ENCODE measurements around the gene PHF2. TPM values are rescaled to one million over a fixed set of nuclear protein-coding genes. Genes with fewer than 3 reads are reported as not detected.
A peak's percentile ranks its signal among the peaks of the same experiment; 100 is the strongest.

The PHF2 gene
- total RNA-seq, 1 donor from 2014 or later: 36.5 TPM

DNA sequence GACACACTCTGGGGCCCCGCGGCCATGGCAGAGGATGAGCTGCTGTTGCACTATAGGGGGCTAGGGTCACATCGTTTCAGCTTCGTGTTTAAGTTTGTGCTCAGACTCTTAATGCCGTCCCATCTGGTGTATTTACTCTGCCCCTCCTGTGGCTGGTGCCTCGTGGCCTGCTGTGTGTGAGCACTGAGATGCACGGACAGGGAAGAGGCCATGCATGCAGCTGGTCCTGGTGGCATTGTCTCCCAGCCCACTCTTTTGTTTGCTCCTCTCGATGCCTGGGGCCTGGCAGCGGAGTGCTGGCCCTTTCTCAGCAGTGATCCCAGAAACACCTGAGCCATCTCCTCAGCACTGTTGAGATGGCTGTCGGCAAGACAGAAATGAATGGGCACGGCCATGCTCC, 30.0 kb upstream of the PHF2 start:
- no peak for DNase-seq (ENCODE audit: low spot score, unreplicated experiment)
- H3K4me1 Mint-ChIP-seq (ENCODE audit: low read depth): peaks cover 7% of the 10 kb centered on the region
- H3K27me3 Mint-ChIP-seq: no peaks in the 10 kb centered on the region
- no peak overlapping the region for H3K4me3 Mint-ChIP-seq (ENCODE audit: low read depth)
- peaks cover 14% of the 10 kb centered on the region for H3K36me3 Mint-ChIP-seq (ENCODE audit: insufficient read depth)
- peak overlapping the region; percentile 41 for H3K27ac Mint-ChIP-seq
- TF ChIP-seq, protein P1, sequence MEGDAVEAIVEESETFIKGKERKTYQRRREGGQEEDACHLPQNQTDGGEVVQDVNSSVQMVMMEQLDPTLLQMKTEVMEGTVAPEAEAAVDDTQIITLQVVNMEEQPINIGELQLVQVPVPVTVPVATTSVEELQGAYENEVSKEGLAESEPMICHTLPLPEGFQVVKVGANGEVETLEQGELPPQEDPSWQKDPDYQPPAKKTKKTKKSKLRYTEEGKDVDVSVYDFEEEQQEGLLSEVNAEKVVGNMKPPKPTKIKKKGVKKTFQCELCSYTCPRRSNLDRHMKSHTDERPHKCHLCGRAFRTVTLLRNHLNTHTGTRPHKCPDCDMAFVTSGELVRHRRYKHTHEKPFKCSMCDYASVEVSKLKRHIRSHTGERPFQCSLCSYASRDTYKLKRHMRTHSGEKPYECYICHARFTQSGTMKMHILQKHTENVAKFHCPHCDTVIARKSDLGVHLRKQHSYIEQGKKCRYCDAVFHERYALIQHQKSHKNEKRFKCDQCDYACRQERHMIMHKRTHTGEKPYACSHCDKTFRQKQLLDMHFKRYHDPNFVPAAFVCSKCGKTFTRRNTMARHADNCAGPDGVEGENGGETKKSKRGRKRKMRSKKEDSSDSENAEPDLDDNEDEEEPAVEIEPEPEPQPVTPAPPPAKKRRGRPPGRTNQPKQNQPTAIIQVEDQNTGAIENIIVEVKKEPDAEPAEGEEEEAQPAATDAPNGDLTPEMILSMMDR (IDR thresholded peaks at IDR 0.05; ENCODE audit: unreplicated experiment): no peak
- H3K9me3 Mint-ChIP-seq (ENCODE audit: low read depth): no peaks in the 10 kb centered on the region

DNA sequence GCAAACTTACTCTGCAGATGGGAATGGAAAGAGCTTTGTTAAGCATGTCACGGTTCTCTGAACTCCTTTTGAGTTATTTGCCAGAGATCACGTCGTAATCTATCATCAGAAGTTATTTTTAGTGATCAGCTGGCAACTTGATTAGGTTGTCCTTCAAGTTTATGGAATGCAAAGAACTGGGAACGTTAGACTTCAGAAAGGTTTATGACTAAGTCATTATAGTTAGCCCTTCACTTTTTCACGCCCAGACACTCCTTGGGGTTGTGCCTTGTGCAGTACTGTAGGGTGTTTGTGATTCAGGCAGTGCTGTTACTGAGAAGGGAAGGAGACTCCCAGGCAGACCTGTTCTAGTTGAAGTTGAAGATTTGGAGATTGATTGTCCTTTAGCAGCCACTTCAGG, 26.8 kb upstream of the PHF2 start:
- TF ChIP-seq, protein P1 (IDR thresholded peaks at IDR 0.05; ENCODE audit: unreplicated experiment): no peak
- H3K27ac Mint-ChIP-seq: no peak overlapping the region
- H3K9me3 Mint-ChIP-seq (ENCODE audit: low read depth): no peaks in the 10 kb centered on the region
- H3K4me3 Mint-ChIP-seq (ENCODE audit: low read depth): no peak overlapping the region
- peaks cover 18% of the 10 kb centered on the region for H3K36me3 Mint-ChIP-seq (ENCODE audit: insufficient read depth)
- H3K27me3 Mint-ChIP-seq: no peaks in the 10 kb centered on the region
- H3K4me1 Mint-ChIP-seq (ENCODE audit: low read depth): peaks cover 7% of the 10 kb centered on the region
- no peak for DNase-seq (ENCODE audit: low spot score, unreplicated experiment)

DNA sequence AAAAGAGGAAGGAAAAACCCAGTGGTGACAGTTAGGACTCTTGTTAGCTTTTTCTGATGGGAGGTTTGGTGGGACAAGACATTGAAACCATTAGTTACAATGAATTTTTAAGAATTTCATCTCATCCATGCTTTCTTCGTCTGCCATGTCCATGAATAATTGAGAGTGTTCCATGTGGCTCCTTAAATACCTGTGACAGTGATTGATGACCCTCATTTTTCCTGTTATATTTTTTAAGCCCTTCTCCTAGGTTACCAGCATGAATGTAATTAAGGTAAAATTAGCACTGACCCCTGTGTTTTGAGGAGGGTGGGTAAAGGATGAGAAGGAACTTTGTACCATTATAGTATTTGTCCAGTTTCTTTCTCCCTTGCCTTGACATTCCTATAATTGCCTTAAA, 23.5 kb upstream of the PHF2 start:
- TF ChIP-seq, protein P1 (IDR thresholded peaks at IDR 0.05; ENCODE audit: unreplicated experiment): no peak
- peaks cover 7% of the 10 kb centered on the region for H3K4me1 Mint-ChIP-seq (ENCODE audit: low read depth)
- H3K9me3 Mint-ChIP-seq (ENCODE audit: low read depth): no peaks in the 10 kb centered on the region
- peaks cover 17% of the 10 kb centered on the region for H3K36me3 Mint-ChIP-seq (ENCODE audit: insufficient read depth)
- H3K27ac Mint-ChIP-seq: no peak overlapping the region
- no peaks in the 10 kb centered on the region for H3K27me3 Mint-ChIP-seq
- DNase-seq (ENCODE audit: low spot score, unreplicated experiment): no peak
- no peak overlapping the region for H3K4me3 Mint-ChIP-seq (ENCODE audit: low read depth)

DNA sequence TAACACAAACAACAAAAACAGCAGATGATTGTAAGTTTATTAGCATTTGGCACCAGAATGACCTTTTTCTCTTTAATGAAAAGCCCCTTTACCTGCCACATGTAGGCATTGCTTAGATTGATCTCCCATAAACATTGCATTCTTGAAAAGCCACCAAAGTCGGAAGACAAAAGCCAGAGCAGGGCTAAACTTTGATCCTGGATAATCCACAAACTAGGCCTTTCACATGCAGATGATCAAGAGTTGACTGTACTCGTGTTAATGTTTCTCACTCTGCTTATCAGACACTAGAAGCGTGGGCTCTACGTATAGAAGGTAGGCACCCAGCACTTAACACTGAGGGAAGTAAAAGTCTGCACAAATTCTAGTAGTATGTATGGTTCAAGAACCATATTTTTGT, 21.0 kb upstream of the PHF2 start:
- TF ChIP-seq, protein P1 (IDR thresholded peaks at IDR 0.05; ENCODE audit: unreplicated experiment): no peak
- Mint-ChIP-seq H3K4me1 (ENCODE audit: low read depth) (peaks cover 2% of the 10 kb centered on the region), H3K27ac (no peak overlapping the region), H3K27me3 (no peaks in the 10 kb centered on the region), H3K9me3 (ENCODE audit: low read depth) (no peaks in the 10 kb centered on the region), H3K4me3 (ENCODE audit: low read depth) (no peak overlapping the region), H3K36me3 (ENCODE audit: insufficient read depth) (peaks cover 18% of the 10 kb centered on the region)
- DNase-seq (ENCODE audit: low spot score, unreplicated experiment): no peak

DNA sequence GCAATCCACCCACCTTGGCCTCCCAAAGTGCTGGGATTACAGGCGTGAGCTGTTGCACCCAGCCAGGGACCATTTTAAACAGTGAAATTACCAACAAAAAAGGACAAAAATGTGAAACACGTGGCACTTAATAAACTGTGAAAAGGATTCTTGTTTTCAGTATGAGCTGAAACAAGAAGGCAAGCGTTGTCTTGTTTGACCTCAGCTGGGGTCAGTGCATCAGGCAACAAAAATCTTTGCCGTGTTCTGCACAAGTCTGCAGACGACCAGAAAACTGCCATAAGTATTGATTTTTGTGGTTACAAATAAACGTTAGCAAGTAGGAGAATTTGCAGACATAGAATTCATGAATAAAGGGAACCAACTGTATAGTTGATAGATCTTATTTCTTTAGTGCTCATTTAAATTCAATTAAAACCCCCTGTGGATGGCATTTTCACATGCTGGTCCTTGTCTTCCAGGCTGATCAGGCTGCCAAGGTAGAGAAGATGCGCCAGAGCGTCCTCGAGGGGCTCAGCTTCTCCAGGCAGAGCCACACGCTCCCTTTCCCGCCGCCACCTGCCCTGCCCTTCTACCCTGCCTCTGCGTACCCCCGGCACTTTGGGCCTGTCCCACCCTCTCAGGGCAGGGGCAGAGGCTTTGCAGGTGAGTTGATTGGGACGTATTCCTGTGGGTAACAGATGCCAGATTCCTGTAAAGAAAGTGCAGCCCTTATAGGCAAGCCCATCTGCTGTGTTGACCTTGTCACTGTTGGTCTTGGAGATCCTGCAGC, 18.8 kb upstream of the PHF2 start:
- DNase-seq (ENCODE audit: low spot score, unreplicated experiment): no peak
- TF ChIP-seq, protein P1 (IDR thresholded peaks at IDR 0.05; ENCODE audit: unreplicated experiment): no peak
- no peaks in the 10 kb centered on the region for H3K9me3 Mint-ChIP-seq (ENCODE audit: low read depth)
- H3K4me3 Mint-ChIP-seq (ENCODE audit: low read depth): no peak overlapping the region
- H3K27me3 Mint-ChIP-seq: no peaks in the 10 kb centered on the region
- H3K27ac Mint-ChIP-seq: peak overlapping the region; percentile 59
- peaks cover 10% of the 10 kb centered on the region for H3K36me3 Mint-ChIP-seq (ENCODE audit: insufficient read depth)
- H3K4me1 Mint-ChIP-seq (ENCODE audit: low read depth): no peaks in the 10 kb centered on the region
